GM12875 (cell line): ENCODE results near the gene UBAP2L.
"Not testable (repeated sequence)": the region's sequence is repeated elsewhere in the genome, so short reads cannot be mapped to it uniquely, and the experiment has no call there.

Experiments used
- H3K4me3 ChIP-seq: one replicate; pipeline ENCODE4 v1.5.1; 2011; ENCODE audit warnings: low read depth, low read length, control low read depth
- CTCF ChIP-seq: IDR thresholded peaks from 2 replicates; pipeline ENCODE4 v1.5.1; 2011; ENCODE audit warnings: low read depth, mild to moderate bottlenecking, control low read depth, inconsistent platforms, low read length, moderate library complexity, borderline replicate concordance; ENCODE audit not compliant: insufficient read depth

UBAP2L gene

GRCh38 chr1:154272217-154272998, 51.7 kb downstream of the UBAP2L start, which contains the start of gene HAX1:
Gene HAX1 (plus strand): TSS chr1:154272629. CDS start chr1:154272724, 95 bp downstream.
- TF ChIP-seq CTCF, result peak; percentile 79
- H3K4me3 ChIP-seq, result peak within 1 kb of the TSS; percentile 80

GRCh38 chr1:154272999-154273563, 52.3 kb downstream of the UBAP2L start:
- H3K4me3 ChIP-seq, result peak overlapping the region; percentile 80
- no peak for TF ChIP-seq CTCF

- TF ChIP-seq CTCF, result 0 out of 2 replicates have a peak, but pooled peaks have one; percentile 25
Measured at GRCh38 chr1:154276797-154277196, 56.0 kb downstream of the UBAP2L start.

GRCh38 chr1:154287591-154287990, 66.8 kb downstream of the UBAP2L start:
- not testable (repeated sequence) for H3K4me3 ChIP-seq

More at GRCh38 chr1:154276797-154277196, 56.0 kb downstream of the UBAP2L start:
- no peak overlapping the region for H3K4me3 ChIP-seq

GRCh38 chr1:154288661-154289060, 67.9 kb downstream of the UBAP2L start:
- TF ChIP-seq CTCF, result no peak
- H3K4me3 ChIP-seq, result no peak overlapping the region

GRCh38 chr1:154290921-154291320, 70.2 kb downstream of the UBAP2L start:
- no peak for TF ChIP-seq CTCF
- H3K4me3 ChIP-seq, result no peak overlapping the region

GRCh38 chr1:154295408-154296235, 74.9 kb downstream of the UBAP2L start:
- no peak overlapping the region for H3K4me3 ChIP-seq

More at GRCh38 chr1:154295408-154296235, 74.9 kb downstream of the UBAP2L start:
- no peak for TF ChIP-seq CTCF
